Pancreas (tissue), 10 donors: Measurements from ENCODE around the gene COX5B. TPM values are rescaled to one million over a fixed set of nuclear protein-coding genes. Genes with fewer than 3 reads are reported as not detected.
"Not testable (repeated sequence)": the region's sequence is repeated elsewhere in the genome, so short reads cannot be mapped to it uniquely, and the experiment has no call there.

Source experiments
- ATAC-seq, 4 donors: fragments of 200-7000 bp; cut with Tn5 transposase; one replicate each; pipeline versions ENCODE4 v1.8.0 to v1.9.1; 2020; ENCODE audit warnings: mild to moderate bottlenecking in 4 of 4, moderate library complexity in 4 of 4
- DNase-seq, 6 donors: peaks; one replicate each; pipeline ENCODE4 v3.0.0-alpha.2; 2020
- FAIRE-seq: peaks from 2 replicates; lab custom pipeline; 2012; peaks lifted over from hg19 to GRCh38; lab: Jason Lieb, UNC
- H3K27ac ChIP-seq, 4 donors: fragments of 200-600 bp; sonication (generic); 1 replicate in 3 of 4; 2 replicates in 1 of 4; pipeline versions ENCODE4 v1.5.0 to v1.8.0; 2020
- H3K27me3 ChIP-seq, 4 donors: fragments of 200-600 bp; one replicate each; pipeline ENCODE4 v1.8.0; 2021
- H3K36me3 ChIP-seq, 3 donors: fragments of 200-600 bp; sonication (generic) in 1 of 3; one replicate each; pipeline versions ENCODE4 v1.5.0 to v1.8.0; 2020 to 2021
- H3K4me1 ChIP-seq, 3 donors: fragments of 200-600 bp; one replicate each; pipeline ENCODE4 v1.8.0; 2021
- H3K4me3 ChIP-seq, 4 donors: fragments of 200-600 bp; sonication (generic) in 2 of 4; one replicate each; pipeline versions ENCODE4 v1.5.0 to v1.8.0; 2020 to 2021
- H3K9me3 ChIP-seq, 4 donors: fragments of 200-600 bp; one replicate each; pipeline ENCODE4 v1.8.0; 2021
- CTCF ChIP-seq, 4 donors: fragments of 200-600 bp; sonication (generic) in 3 of 4; IDR thresholded peaks; one replicate each; pipeline versions ENCODE4 v1.5.0 to v1.8.0; 2021; ENCODE audit warnings: antibody characterized with exemption in 4 of 4
- WGBS, 2 donors: extraction: QIAGEN DNeasy Blood & Tissue Kit; methylation state at CpG; one replicate each; pipeline ENCODE4 v1.1.7; 2013; 5-methylcytosine and 5-hydroxymethylcytosine counted together
- intact Hi-C, 3 donors: fragments of 100-400 bp; cut with DNase I; formaldehyde crosslinking; loops; one replicate each; pipeline versions ENCODE4 v1.11.1 to v1.14.2; 2022
- polyA plus RNA-seq, 2 donors: library from polyadenylated mRNA; stranded (reverse); fragments of 200-250 nt; gene quantifications; one replicate each; pipeline ENCODE4 v1.2.3, GENCODE V29; 2013
- total RNA-seq, 6 donors: library from RNA; stranded (reverse); fragmentation: NEBNext Ultra II Directional in 4 of 6; extraction: Animal tissue kit (Norgen Biotek cat#: 25700) in 4 of 6; gene quantifications; one replicate each; pipeline versions ENCODE4 v1.2.1 to v1.2.4, GENCODE V29; 2021 to 2023
- donor health status: healthy with polysubstance abuse.
- donor health status: DM: no; HTN: no; CAD: no; lungs with moderate emphysema.
- donor health status: DM: no; HTN: no; CAD: no.
- donor health status: control.
- donor health status: control.
- donor health status: Bipolar disorder and iron deficiency.
- donor health status: DM: yes; HTN: yes; CAD: no.
- donor health status: DM: no; HTN: no; CAD: no.
- donor health status: DM: no; HTN: no; CAD: no.
- donor health status: DM: yes; HTN: yes; CAD: no.

Gene COX5B
- total and polyA plus RNA-seq, 8 donors, result 73.5 to 214 (median 103) TPM

DNA sequence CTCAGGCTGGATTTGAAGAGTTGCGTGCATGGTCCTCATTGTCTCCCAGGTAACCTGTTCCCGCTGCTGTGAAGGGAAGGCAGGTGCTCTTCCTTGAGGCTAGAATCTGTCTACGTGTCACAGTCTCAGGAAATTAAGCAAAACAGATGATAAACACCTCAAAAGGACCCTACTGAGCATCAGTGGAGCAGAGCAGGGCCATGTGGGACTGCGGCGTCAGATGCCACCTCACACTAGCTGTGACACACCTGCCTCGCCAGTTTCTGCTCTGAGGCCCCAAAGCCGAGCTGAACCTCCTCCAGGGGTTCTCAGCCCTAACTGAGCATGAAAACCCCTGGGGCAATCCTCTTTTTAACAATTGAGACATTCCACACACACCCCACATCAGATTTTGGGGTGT lies 25.7 kb downstream of the COX5B start:
- intact Hi-C loops, result no loop called here
- H3K27ac ChIP-seq, result no peak overlapping the region
- WGBS, 2 donors, result 90 to 93% methylated on average over 7 of the region's 7 CpGs
- no peaks in the 10 kb centered on the region for H3K27me3 ChIP-seq
- TF ChIP-seq CTCF (IDR thresholded peaks at IDR 0.05), result no peak
- no peaks in the 10 kb centered on the region for H3K4me1 ChIP-seq
- no peak for DNase-seq
- H3K4me3 ChIP-seq, result no peak overlapping the region
- ATAC-seq, result no peak
- FAIRE-seq, result no peak
- H3K9me3 ChIP-seq, result no peaks in the 10 kb centered on the region
- H3K36me3 ChIP-seq, result no peaks in the 10 kb centered on the region

DNA sequence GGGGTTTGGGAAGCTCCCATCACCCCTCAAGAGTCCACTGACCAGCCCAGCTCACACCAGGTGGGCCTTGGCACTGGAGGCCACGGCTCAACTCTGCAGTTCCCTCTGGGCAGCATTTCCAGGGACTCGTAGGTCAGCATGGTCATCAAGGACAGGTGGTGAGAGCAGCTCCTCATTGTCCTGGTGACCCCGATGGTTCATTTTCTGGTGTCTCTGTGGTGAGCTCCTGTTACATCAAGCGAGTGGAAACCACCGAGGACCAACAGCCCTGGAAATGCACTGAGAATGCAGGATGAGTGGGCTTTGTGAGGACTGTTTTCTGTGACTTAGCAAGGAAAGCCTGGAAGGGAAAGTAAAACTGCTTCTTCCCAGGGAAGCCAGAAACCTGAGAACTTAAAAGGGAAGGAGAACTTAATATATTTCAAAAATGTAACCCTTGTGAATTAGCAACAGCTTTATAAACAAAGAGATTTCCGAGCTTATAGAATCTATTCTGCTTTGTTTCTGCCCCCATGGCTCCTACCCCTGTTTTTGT lies 26.8 kb downstream of the COX5B start:
- H3K4me3 ChIP-seq, ATAC-seq, FAIRE-seq, H3K9me3 ChIP-seq, H3K27me3 ChIP-seq, H3K27ac ChIP-seq, H3K36me3 ChIP-seq, intact Hi-C loops, H3K4me1 ChIP-seq, DNase-seq: not testable (repeated sequence)
- 92% methylated on average over 4 to 6 of the region's 6 CpGs for WGBS, 2 donors

DNA sequence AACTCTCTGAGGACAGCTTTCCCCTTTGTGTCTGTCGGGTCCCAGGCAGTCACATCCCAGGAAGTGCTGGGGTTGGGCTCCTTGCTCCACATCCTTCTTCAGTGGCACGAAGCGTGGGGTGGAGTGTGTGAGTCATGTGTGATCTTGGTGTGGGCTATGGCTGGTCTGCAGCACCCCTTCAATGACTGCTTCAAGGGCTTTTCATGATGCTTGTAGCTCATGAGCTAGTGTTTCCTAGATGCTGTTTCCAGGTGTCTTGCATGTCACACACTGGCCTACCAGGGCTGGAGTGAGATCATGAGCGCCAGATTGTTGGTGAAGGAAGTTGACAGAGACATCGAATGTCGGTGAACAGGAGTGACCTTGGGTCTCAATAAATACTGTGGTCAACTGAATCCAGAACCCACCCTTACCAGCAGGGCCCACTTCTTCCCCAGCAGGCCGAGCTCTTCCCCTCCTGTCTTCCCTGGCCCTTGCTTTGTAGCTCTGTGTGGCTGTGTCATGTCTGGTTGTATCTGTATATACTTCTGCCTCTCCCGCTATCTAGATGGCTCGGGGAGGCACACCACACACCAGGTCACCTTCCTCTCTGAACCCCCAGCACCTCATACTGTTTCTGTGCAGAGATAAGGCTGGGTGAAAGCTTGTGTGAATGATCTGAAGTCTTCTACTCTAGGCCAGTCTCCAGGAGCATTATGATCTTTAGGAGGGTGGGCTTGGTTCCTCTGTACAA lies 27.5 kb downstream of the COX5B start:
- Histone ChIP-seq H3K9me3 (no peaks in the 10 kb centered on the region), H3K27me3 (no peaks in the 10 kb centered on the region), H3K27ac (peak overlapping the region in 2 of 4 donors; percentile 15 to 37), H3K4me3 (no peak overlapping the region), H3K36me3 (no peaks in the 10 kb centered on the region), H3K4me1 (no peaks in the 10 kb centered on the region)
- DNase-seq (no peak), ATAC-seq (peak in 1 of 4 donors; percentile 12), FAIRE-seq (no peak)
- WGBS, 2 donors, result 80 to 86% methylated on average over 9 of the region's 9 CpGs
- intact Hi-C loops, result no loop called here
- TF ChIP-seq CTCF (IDR thresholded peaks at IDR 0.05), result no peak

DNA sequence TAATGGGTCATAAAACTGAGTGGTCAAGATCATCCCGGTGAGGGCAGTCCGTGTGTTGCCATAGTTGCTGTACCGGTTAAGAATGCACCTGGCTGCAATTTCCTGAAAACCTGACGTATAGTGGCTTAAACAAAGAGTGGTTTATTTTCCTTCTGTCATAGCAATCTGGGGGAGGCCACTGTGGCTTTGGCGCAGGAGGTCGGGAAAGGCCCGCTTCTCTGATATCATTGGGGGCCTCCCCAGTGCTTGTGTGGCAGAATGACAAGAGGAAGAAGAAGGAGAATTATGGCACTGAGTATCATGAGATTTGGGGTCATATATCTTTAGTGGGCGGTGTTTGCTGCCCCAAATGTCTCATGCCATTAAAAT lies 28.0 kb downstream of the COX5B start:
- H3K27ac ChIP-seq, result peak overlapping the region in 2 of 4 donors; percentile 15 to 37
- WGBS, 2 donors, result 59 to 68% methylated on average over 8 of the region's 8 CpGs
- no peaks in the 10 kb centered on the region for H3K9me3 ChIP-seq
- intact Hi-C loops, result no loop called here
- FAIRE-seq (no peak), DNase-seq (no peak), ATAC-seq (peak in 2 of 4 donors; percentile 51 to 67)
- no peak for TF ChIP-seq CTCF (IDR thresholded peaks at IDR 0.05)
- no peak overlapping the region for H3K4me3 ChIP-seq
- H3K36me3 ChIP-seq, result no peaks in the 10 kb centered on the region
- H3K4me1 ChIP-seq, result no peaks in the 10 kb centered on the region
- H3K27me3 ChIP-seq, result no peaks in the 10 kb centered on the region

- Histone ChIP-seq H3K4me3 (no peak overlapping the region), H3K36me3 (no peaks in the 10 kb centered on the region), H3K9me3 (no peaks in the 10 kb centered on the region), H3K27me3 (no peaks in the 10 kb centered on the region), H3K27ac (no peak overlapping the region), H3K4me1 (no peaks in the 10 kb centered on the region)
- 72 to 73% methylated on average over 5 of the region's 5 CpGs for WGBS, 2 donors
- no peak for ATAC-seq
- intact Hi-C loops, result no loop called here
- DNase-seq, result no peak
- TF ChIP-seq CTCF (IDR thresholded peaks at IDR 0.05), result no peak
- FAIRE-seq, result no peak
Observed at GRCh38 chr2:97675430-97676113, 29.7 kb downstream of the COX5B start.
